GM10847 (cell line): ENCODE data around the gene CD28.

Experiments used
- POLR2A ChIP-seq: IDR thresholded peaks from 2 replicates; pipeline ENCODE4 v1.6.1; 2011; ENCODE audit not compliant: insufficient read length; ENCODE audit errors: extremely low read depth

CD28 gene

DNA sequence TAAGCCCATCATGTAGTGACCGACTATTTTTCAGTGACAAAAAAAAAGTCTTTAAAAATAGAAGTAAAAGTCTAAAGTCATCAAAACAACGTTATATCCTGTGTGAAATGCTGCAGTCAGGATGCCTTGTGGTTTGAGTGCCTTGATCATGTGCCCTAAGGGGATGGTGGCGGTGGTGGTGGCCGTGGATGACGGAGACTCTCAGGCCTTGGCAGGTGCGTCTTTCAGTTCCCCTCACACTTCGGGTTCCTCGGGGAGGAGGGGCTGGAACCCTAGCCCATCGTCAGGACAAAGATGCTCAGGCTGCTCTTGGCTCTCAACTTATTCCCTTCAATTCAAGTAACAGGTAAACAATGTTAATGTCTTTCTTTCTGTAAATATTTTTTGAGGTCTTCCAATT, at the start of gene CD28:
CD28 (plus strand) TSS at position 237 of the 400 bp plus-strand sequence; CDS start at position 295, 58 bp downstream.
- no peak for TF ChIP-seq POLR2A

DNA sequence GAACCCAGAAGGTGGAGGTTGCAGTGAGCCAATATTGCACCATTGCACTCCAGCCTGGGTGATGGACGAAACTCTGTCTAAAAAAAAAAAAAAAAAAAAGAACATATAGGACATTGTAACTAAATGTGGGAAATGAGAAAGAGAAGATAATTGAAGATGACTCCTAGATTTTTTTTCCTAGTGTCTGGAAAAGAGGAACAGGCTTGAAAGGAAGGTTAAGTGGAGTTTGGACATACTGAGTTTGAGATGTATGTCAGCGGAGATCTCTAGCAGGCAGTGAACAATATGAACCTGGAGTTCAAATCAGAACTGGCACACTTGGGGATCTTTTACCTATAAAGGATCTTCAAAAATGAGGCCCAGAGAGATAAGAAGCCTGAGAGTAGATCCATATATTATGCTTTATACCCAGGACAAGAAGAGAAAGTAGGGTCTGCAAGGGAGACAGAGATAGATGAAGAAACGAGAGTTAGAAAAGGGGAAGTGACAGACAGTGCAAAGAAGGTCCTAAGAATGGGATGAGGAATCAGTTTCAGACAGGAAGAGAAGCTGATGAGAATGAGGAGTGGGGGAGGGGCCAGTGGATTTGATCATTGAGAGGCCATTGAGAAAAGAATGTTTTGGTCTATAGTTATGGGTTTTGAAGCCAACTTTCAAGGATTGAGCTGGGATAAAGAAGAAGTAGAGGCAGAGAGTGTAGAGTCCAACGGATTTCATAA, 46.9 kb upstream of the CD28 start:
- no peak for TF ChIP-seq POLR2A

DNA sequence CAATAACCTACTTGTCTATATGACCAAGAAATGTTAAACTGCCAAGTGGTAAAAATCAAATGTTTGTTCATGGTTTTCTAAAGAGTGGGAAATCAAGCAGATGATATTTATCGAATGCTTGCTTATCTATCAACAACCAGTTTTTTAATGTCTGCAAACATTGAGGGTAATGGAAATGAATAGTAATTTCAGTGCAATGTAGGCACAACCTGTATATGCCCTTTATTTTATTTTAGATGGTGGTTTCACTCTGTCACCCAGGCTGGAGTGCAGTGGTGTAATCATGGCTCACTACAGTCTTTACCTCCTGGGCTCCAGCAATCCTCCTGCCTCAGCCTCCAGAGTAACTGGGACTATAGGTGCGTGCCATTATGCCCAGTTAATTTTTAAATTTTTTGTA, 46.0 kb upstream of the CD28 start:
- TF ChIP-seq POLR2A: no peak

DNA sequence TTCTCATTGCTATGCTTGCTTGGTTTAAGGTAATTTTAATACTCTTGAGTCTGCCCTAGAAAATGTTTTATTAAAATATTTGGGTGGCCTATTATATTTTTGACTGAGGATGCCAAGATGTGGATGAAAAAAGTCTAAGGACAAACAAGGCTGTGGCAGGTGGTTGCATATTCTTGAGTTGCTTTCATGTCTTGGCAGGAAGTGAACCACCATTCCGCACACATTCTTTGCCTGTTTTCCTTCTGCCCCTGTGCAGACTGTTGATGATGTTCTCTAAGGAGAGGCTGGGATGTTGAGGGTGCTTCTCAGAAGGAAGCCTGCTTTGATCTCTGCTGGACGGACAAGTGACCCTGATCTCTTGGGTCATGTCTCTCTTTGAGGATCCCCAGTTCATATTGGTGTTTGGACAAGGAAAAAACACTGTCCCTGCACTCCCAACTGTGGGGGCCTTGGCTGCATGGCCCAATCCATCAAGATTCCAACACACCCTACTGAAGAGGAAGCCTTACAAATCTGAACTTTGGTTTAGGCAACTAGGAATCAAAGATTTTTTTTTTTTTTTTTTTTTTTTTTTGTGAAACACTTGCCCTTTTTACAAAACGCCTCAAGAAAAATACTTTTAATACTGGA, 45.0 kb upstream of the CD28 start:
- TF ChIP-seq POLR2A: no peak

DNA sequence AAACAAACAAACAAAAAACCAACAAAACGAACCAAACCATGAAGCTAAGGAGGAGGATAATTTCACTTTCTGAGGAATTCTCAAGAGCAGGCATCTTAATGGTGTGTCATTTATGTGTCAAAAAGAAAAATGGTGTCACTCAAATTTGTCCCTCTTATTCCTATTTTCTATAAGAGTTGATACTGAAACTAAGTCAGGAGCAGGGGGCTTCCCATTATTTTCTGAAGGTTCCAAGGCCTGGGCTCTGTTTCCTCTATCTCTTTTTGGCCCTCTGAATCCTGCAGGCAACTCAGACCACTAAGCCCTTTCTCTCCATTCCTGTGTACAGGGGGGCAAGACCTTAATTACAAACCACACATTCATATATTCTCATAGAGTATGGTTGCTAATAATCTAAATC, 44.0 kb upstream of the CD28 start:
- no peak for TF ChIP-seq POLR2A

DNA sequence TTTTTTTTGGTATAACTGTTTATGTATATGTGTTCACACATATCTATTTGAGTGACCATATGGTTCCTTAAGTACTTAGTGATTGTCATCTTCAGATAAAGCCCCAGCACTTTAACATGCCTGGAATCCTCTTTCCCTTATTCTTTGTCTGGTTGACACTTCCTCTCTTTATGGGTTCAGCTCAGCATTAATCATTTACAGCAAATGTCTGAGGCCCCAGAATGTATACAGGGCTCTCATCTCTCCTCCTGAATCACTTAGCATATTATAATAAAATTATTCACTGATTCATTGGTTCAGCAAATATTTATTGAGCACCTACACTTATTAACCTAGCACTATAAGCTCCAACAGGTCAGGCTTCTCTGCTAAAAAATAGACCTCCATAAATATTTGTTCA, 43.5 kb upstream of the CD28 start:
- no peak for TF ChIP-seq POLR2A

DNA sequence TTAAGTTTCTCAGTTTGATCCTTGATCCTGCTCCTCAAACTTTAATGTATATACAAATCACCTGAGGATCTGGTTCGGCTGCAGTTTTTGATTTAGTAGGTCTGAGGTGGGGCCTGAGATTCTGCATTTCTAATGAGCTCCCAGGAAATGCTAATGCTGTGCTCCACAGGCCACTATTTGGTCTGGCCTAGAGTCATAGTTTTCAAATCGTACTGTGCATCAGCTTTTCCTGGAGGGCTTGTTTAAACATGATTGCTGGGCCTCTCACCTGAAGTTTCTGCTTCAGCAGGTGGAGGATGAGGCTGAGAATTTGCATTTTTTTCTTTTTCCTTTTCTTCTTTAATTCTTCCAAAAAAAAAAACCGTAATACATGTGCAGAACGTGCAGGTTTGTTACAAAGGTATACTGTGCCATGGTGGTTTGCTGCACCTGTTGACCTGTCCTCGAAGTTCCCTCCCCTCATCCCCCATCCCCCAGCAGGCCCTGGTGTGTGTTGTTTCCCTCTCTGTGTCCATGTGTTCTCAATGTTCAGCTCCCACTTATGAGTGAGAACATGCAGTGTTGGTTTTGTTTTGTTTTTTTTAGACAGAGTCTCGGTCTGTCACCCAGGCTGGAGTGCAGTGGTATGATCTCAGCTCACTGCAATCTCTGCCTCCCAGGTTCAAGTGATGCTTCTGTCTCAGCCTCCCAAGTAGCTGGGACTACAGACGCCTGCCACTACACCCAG, 42.2 kb upstream of the CD28 start:
- TF ChIP-seq POLR2A: no peak

DNA sequence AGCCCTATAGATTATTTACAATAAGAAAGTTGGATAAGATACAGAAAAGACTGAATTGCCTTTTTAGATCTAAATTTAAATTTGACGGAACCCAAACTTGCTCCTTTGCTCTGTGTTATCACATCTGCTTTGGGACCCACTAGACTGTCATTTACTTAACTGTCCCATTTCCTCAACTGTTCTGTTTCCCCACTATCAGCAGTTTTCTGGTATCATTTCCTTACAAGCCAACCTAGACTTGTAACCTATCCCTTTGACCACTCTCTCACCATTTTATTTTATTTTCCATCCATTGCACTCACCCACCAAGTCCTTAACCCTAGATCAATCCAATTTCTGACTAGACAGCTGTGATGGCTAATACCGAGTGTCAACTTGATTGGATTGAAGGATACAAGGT, 38.6 kb upstream of the CD28 start:
- no peak for TF ChIP-seq POLR2A

DNA sequence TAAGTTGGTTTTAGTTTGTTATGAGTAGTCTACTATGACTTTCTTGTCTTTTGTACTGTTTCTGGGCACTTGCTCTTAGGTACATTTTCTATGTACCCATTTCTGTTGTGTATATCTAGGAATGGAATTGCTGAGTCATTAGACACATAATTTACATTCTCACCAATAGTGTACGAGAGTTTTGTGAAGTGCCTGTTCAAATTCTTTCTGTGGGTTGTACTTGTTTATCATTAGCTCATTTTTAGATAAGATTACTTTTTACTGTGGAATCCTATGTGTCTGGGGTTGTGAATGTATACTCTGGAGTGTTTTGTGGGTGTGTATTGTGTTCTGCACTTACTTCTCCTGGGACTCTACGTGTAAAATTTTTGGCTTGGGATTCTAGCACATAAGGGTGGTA, 36.6 kb upstream of the CD28 start:
- no peak for TF ChIP-seq POLR2A

DNA sequence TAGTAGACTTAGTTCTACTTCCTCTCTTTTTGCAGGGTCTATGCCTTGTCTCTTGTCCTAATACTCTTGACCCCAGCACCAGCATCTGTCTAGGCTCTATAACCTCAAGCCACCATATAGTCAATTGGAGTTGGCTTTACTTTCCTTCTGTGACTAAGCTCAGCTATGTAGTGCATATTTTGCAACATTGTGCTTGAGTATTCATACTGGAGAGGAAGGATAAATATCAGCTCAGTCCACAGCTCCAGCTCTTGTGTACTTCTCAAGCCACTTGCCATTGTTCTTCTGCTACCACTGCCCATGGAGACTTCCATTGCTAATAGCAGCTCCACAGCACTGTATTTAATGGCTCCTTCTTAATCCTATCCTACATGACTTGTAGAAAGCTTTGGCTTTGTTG, 35.5 kb upstream of the CD28 start:
- no peak for TF ChIP-seq POLR2A

DNA sequence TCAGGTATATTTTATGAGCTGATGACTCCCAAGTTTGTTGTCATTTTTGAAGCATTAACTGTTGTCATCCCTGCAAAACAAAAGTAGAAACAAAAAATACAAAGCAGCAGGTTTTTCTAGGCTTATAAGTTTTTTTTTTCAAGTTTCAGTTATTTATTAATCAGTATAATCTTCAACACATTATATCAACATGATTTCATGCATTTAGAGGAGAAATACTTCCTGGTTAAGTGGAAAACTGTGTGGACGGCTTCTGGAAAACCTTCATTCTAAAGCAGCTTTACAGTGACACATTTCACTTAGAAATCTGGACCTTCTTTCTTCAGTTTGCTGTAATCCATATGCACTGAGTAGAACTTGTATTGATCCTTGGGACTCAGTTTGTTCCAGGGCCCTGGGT, 34.6 kb upstream of the CD28 start:
- TF ChIP-seq POLR2A: no peak

DNA sequence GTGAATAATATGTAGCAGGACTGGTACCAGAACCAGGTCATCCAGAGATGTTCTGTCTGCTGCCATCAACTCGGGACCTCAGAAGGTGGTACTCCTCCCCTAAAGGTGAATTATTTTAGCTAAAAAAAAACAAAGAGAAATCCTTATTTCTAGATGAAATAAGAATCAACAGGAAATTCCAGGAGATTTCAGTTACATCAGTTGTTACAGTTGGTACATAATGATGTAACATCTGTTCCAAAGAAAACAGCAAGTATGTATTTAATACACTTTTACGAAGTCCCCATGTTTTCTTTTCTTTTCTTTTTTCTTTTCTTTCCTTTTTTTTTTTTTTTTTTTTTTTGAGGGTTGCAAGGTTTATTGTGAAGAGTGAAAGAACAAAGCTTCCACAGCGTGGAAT, 33.6 kb upstream of the CD28 start:
- TF ChIP-seq POLR2A: no peak

DNA sequence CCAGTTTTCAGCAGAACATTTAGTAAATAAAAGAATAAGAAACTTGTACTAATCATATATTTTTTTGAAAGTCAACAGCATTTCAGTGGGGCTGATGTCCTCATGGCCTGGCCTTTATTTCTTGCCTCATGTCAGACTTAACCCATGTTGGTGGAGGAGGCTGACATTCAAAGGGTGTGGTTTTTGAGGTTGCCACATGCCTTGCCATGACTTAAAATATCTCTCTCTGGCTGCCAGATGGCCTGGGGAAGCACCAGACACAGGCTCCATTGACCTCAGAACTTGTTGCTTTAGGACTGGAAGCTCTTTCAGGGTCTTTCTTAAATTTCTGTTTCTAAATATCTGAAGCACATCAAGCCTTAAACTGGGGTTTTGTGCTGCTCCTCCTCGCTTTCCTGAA, 32.5 kb upstream of the CD28 start:
- TF ChIP-seq POLR2A: no peak

DNA sequence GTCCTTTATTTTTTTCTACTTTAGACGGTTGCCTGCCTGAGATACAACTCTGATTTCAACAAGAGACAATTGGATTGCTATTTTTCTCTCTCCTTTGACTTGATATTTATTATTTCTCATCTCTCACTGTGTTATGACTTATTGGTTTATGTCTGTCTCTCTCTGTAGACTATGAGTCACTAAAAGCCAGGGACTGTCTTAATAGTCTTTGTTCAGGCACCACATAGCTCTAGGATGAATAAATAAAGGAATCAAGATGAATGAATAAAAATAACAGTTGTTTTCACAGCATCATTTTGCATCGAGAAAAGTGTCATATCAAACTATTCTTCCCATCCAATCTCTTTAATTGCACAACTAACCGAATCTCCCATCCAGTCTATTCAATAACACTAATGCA, 31.4 kb upstream of the CD28 start:
- TF ChIP-seq POLR2A: no peak

DNA sequence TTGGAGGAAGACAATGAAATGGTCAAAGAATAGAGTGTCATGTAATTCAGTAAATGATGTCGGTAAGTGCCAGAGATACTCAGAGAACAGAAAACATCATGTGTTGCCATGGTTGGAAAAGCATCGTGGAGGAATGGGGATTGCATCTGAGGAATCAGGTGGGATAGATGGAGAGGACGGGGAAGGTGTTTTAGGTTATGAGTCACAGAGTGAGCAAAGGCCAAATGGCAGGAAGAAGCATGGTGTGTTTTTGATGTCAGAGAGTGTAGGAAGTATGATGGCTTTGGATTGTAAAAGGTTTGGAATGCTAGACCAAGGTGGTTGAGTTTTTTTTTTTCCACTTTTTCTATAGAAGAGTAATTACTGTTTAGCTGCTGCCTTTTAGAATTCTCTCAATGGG, 27.5 kb upstream of the CD28 start:
- TF ChIP-seq POLR2A: no peak

DNA sequence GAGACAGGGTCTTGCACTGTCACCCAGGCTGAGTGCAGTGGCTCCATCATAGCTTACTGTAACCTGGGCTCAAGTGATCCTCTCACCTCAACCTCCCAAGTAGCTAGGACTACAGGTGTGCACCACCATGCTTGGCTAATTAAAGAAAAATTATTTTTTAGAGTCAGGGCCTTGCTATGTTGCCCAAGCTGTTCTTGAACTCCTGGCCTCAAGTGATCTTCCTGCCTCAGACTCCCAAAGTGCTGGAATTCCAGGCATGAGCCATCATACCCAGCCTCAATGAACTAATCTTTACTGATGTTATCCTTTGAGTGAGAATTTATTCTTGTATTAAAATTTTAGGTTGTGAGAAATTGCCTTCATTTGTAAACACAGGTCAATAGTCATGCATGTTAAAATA, 27.0 kb upstream of the CD28 start:
- TF ChIP-seq POLR2A: no peak

DNA sequence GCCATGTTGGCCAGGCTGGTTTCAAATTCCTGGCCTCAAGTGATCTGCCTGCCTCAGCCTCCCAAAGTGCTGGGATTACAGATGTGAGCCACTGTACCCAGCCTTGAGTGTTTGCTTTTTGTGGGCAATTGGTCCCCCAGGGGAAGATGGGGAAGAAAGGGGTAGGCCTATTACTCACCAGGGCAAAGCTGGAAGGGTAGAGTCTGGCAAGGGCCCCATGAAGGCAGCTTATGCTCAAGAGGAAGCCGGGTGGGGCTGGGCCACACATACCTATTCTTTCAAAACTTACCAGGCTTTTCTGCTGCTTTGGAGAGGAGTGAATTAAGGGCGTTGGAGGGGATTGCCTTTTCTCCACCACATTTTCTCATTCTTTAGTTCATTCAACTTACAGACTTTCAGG, 24.5 kb upstream of the CD28 start:
- no peak for TF ChIP-seq POLR2A

DNA sequence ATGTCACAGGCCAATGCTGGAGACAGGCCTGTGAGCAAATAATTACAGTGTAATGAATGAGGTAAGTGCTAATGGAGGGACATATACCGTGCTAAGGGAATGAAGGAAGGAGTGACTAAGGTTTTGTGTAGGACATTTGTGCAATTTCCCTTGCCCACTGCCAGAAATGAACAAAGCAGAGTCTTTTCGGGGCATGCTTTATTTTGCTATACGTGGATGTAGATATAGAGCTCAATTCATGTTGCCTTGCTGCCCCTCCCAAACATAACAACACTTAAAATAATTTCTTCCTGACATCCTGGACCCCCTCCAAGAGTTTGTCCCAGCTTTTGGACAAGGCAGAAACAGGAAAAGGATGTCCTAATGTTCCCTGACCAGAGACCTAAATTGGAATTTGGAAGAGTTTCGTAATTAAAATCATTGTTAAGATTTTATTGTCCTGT, 23.7 kb upstream of the CD28 start:
- TF ChIP-seq POLR2A: no peak
